Trophoblast cell (in vitro differentiated cells and primary cell): Measurements from ENCODE around the gene MCM6.
"Not testable (repeated sequence)": the region's sequence is repeated elsewhere in the genome, so short reads cannot be mapped to it uniquely, and the experiment has no call there.

Experiments used
- DNase-seq, 2 donors: peaks; one replicate each; pipeline ENCODE4 v3.0.0-alpha.2; 2016
- H2AFZ ChIP-seq: 2 replicates; pipeline ENCODE4 v1.6.1; 2013; ENCODE audit warnings: low read length, moderate library complexity, mild to moderate bottlenecking; ENCODE audit not compliant: insufficient read depth, poor library complexity
- H2AK5ac ChIP-seq: 2 replicates; pipeline ENCODE4 v1.6.1; 2013; ENCODE audit warnings: mild to moderate bottlenecking, low read length
- H2BK120ac ChIP-seq: 2 replicates; pipeline ENCODE4 v1.6.1; 2013; ENCODE audit warnings: low read length, mild to moderate bottlenecking, moderate library complexity; ENCODE audit not compliant: insufficient read depth, poor library complexity
- H2BK12ac ChIP-seq: 2 replicates; pipeline ENCODE4 v1.6.1; 2013; ENCODE audit warnings: mild to moderate bottlenecking, low read length, moderate library complexity
- H2BK5ac ChIP-seq: 2 replicates; pipeline ENCODE4 v1.6.1; 2013; ENCODE audit warnings: low read length, low read depth, moderate library complexity, mild to moderate bottlenecking; ENCODE audit not compliant: poor library complexity
- H3K14ac ChIP-seq: 2 replicates; pipeline ENCODE4 v1.6.1; 2013; ENCODE audit warnings: mild to moderate bottlenecking, low read length
- H3K18ac ChIP-seq: 2 replicates; pipeline ENCODE4 v1.6.1; 2013; ENCODE audit warnings: mild to moderate bottlenecking, low read length
- H3K23ac ChIP-seq: 2 replicates; pipeline ENCODE4 v1.6.1; 2013; ENCODE audit warnings: low read length
- H3K27ac ChIP-seq: 2 replicates; pipeline ENCODE4 v1.5.1; 2013; ENCODE audit warnings: low read depth, mild to moderate bottlenecking, inconsistent platforms, low read length, moderate library complexity
- H3K27me3 ChIP-seq: 2 replicates; pipeline ENCODE4 v1.6.1; 2013; ENCODE audit warnings: inconsistent platforms, mild to moderate bottlenecking, low read length, moderate library complexity; ENCODE audit not compliant: insufficient read depth
- H3K36me3 ChIP-seq, 2 experiments: 1 replicate in 1 of 2; 2 replicates in 1 of 2; pipeline ENCODE4 v1.6.1; 2013; ENCODE audit warnings: low read length in 2 of 2, mild to moderate bottlenecking in 2 of 2, moderate library complexity in 1 of 2; ENCODE audit not compliant: insufficient read depth in 2 of 2, control insufficient read depth in 1 of 2
- H3K4ac ChIP-seq: 2 replicates; pipeline ENCODE4 v1.6.1; 2013; ENCODE audit warnings: low read depth, mild to moderate bottlenecking, low read length, moderate library complexity
- H3K4me1 ChIP-seq, 2 experiments: 1 replicate in 1 of 2; 2 replicates in 1 of 2; pipeline ENCODE4 v1.6.1; 2013; ENCODE audit warnings: low read length in 2 of 2, mild to moderate bottlenecking in 2 of 2, moderate library complexity in 1 of 2; ENCODE audit not compliant: insufficient read depth in 2 of 2, control insufficient read depth in 1 of 2
- H3K4me2 ChIP-seq: 2 replicates; pipeline ENCODE4 v1.6.1; 2013; ENCODE audit warnings: inconsistent platforms, mild to moderate bottlenecking, low read length, moderate library complexity
- H3K4me3 ChIP-seq: 2 replicates; pipeline ENCODE4 v1.5.1; 2013; ENCODE audit warnings: mild to moderate bottlenecking, low read depth, low read length, inconsistent platforms
- H3K79me1 ChIP-seq: one replicate; pipeline ENCODE4 v1.6.1; 2013; ENCODE audit warnings: low read length
- H3K79me2 ChIP-seq: 2 replicates; pipeline ENCODE4 v1.6.1; 2013; ENCODE audit warnings: low read length, mild to moderate bottlenecking; ENCODE audit not compliant: control insufficient read depth, insufficient read depth, poor library complexity
- H3K9ac ChIP-seq: 2 replicates; pipeline ENCODE4 v1.6.1; 2013; ENCODE audit warnings: mild to moderate bottlenecking, low read length
- H3K9me3 ChIP-seq: 2 replicates; pipeline ENCODE4 v1.6.1; 2013; ENCODE audit warnings: low read depth, mild to moderate bottlenecking, control low read depth, inconsistent platforms, low read length; ENCODE audit not compliant: insufficient read depth
- H4K12ac ChIP-seq: 2 replicates; pipeline ENCODE4 v1.6.1; 2013; ENCODE audit warnings: low read depth, mild to moderate bottlenecking, low read length, moderate library complexity
- H4K8ac ChIP-seq: 2 replicates; pipeline ENCODE4 v1.6.1; 2013; ENCODE audit warnings: low read depth, mild to moderate bottlenecking, low read length, moderate library complexity
- H4K91ac ChIP-seq: one replicate; pipeline ENCODE4 v1.6.1; 2013; ENCODE audit warnings: low read depth, mild to moderate bottlenecking, low read length, moderate library complexity
- WGBS: extraction: QIAGEN DNeasy Blood & Tissue Kit; methylation state at CpG from one replicate; pipeline ENCODE4 v1.1.7; 2013; ENCODE audit warnings: missing lambda C conversion rate; ENCODE audit not compliant: insufficient read length, insufficient coverage; ENCODE audit errors: extremely low coverage; 5-methylcytosine and 5-hydroxymethylcytosine counted together

Gene MCM6

DNA sequence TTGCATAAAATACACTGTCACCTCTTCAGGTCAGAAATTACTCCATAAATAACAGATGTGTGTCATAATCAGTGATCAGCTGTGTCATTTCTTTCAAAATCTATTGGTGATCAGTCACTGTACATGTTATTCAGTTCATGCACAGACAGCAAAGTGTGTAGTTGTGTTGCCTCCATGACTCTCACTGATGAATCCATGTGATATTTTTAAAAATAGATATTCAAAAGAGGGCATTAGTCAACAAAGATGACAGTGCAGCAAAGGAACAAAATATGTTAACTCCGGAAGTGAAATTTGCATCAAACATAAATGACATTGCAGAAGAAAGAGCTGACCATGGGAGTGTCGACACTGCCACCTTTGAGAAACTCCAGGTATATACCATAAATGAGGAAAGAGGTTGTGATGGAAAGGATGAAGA, 17.1 kb upstream of the MCM6 start:
- H2BK5ac ChIP-seq = no peak overlapping the region
- H3K23ac ChIP-seq = no peak overlapping the region
- no peak overlapping the region for H4K8ac ChIP-seq
- H2BK120ac ChIP-seq = no peak overlapping the region
- no peak overlapping the region for H4K12ac ChIP-seq
- no peak overlapping the region for H3K18ac ChIP-seq
- H3K27me3 ChIP-seq = no peaks in the 10 kb centered on the region
- WGBS = no CpG with 5 or more reads among the region's 2 CpGs
- no peak overlapping the region for H3K4ac ChIP-seq
- H3K79me1 ChIP-seq = no peaks in the 10 kb centered on the region
- no peak overlapping the region for H3K27ac ChIP-seq
- no peak overlapping the region for H2AFZ ChIP-seq
- no peak overlapping the region for H2AK5ac ChIP-seq
- no peak overlapping the region for H3K4me2 ChIP-seq
- H3K4me3 ChIP-seq = no peak overlapping the region
- H3K4me1 ChIP-seq = no peaks in the 10 kb centered on the region
- no peaks in the 10 kb centered on the region for H3K36me3 ChIP-seq
- H4K91ac ChIP-seq = no peak overlapping the region
- no peak overlapping the region for H2BK12ac ChIP-seq
- H3K79me2 ChIP-seq = no peaks in the 10 kb centered on the region
- no peak overlapping the region for H3K14ac ChIP-seq
- no peaks in the 10 kb centered on the region for H3K9me3 ChIP-seq
- H3K9ac ChIP-seq = no peak overlapping the region
- no peak for DNase-seq

GRCh38 chr2:135890835-135891234, 14.6 kb upstream of the MCM6 start:
- Histone ChIP-seq H3K4me1 (no peaks in the 10 kb centered on the region), H3K27ac (no peak overlapping the region), H3K4ac (no peak overlapping the region), H2AK5ac (no peak overlapping the region), H3K14ac (no peak overlapping the region), H2AFZ (no peak overlapping the region), H4K8ac (no peak overlapping the region), H3K27me3 (no peaks in the 10 kb centered on the region), H3K9ac (no peak overlapping the region), H2BK12ac (no peak overlapping the region), H3K9me3 (no peaks in the 10 kb centered on the region), H3K23ac (no peak overlapping the region), H4K12ac (no peak overlapping the region), H4K91ac (no peak overlapping the region), H3K36me3 (no peaks in the 10 kb centered on the region), H2BK5ac (no peak overlapping the region), H3K4me3 (no peak overlapping the region), H2BK120ac (no peak overlapping the region), H3K79me2 (no peaks in the 10 kb centered on the region), H3K79me1 (no peaks in the 10 kb centered on the region), H3K18ac (no peak overlapping the region), H3K4me2 (no peak overlapping the region)
- DNase-seq = no peak
- no CpG with 5 or more reads among the region's 6 CpGs for WGBS

DNA sequence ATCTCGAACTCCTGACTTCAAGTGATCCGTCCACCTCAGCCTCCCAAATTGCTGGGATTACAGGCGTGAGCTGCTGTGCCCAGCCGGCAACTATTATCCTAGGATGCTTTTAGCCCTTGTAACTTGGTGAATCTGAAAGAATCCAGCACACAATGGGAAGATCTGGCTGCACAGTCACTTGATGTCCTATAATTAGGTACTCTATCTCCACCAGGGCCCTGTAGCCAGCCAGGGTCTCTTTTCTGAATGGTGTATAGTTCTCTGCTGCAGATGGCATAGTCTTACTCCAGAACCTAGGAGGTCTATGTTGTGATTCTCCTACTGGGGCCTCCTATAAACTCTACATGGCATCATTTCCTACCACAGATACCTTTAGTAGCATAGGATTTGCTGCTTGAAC, 13.9 kb upstream of the MCM6 start:
- H3K4me1 ChIP-seq = no peaks in the 10 kb centered on the region
- H2AFZ ChIP-seq = no peak overlapping the region
- DNase-seq = no peak
- no peak overlapping the region for H3K14ac ChIP-seq
- H2BK5ac ChIP-seq = no peak overlapping the region
- no peaks in the 10 kb centered on the region for H3K27me3 ChIP-seq
- no peaks in the 10 kb centered on the region for H3K9me3 ChIP-seq
- H2BK120ac ChIP-seq = no peak overlapping the region
- H4K12ac ChIP-seq = no peak overlapping the region
- no peaks in the 10 kb centered on the region for H3K36me3 ChIP-seq
- WGBS = no CpG with 5 or more reads among the region's 4 CpGs
- H3K79me1 ChIP-seq = no peaks in the 10 kb centered on the region
- H4K91ac ChIP-seq = no peak overlapping the region
- no peak overlapping the region for H3K27ac ChIP-seq
- H3K23ac ChIP-seq = no peak overlapping the region
- no peak overlapping the region for H3K9ac ChIP-seq
- no peak overlapping the region for H2BK12ac ChIP-seq
- no peak overlapping the region for H3K4me3 ChIP-seq
- H3K18ac ChIP-seq = no peak overlapping the region
- no peak overlapping the region for H4K8ac ChIP-seq
- no peak overlapping the region for H3K4ac ChIP-seq
- H3K79me2 ChIP-seq = no peaks in the 10 kb centered on the region
- no peak overlapping the region for H3K4me2 ChIP-seq
- H2AK5ac ChIP-seq = no peak overlapping the region

DNA sequence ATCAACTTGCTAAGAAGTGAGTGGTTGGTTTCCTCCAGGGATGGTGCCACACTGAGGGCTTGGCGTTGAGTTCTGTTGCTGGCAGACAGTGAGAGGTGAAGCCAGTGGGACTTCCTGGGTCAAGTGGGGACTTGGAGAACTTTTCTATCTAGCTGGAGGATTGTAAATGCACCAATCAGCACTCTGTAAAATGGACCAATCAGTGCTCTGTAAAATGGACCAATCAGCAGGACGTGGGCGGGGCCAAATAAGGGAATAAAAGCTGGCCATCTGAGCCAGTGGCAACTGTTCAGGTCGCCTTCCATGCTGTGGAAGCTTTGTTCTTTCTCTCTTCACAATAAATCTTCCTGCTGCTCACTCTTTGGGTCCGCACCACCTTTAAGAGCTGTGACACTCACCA, 12.3 kb upstream of the MCM6 start:
- H2AFZ ChIP-seq, H3K79me2 ChIP-seq, H4K12ac ChIP-seq, H3K36me3 ChIP-seq, H3K4me3 ChIP-seq, H2BK5ac ChIP-seq, H3K4me1 ChIP-seq, H3K14ac ChIP-seq, H2AK5ac ChIP-seq, H3K79me1 ChIP-seq, H2BK12ac ChIP-seq, H3K23ac ChIP-seq, H4K8ac ChIP-seq, H3K9ac ChIP-seq, H3K27ac ChIP-seq, H3K18ac ChIP-seq, H2BK120ac ChIP-seq, H3K9me3 ChIP-seq, H3K4ac ChIP-seq, H3K4me2 ChIP-seq, H4K91ac ChIP-seq, H3K27me3 ChIP-seq, DNase-seq: not testable (repeated sequence)
- no CpG with 5 or more reads among the region's 5 CpGs for WGBS
